GM13976 (cell line): ENCODE results near the gene NEIL1.

Source experiments
- DNase-seq: peaks from one replicate; pipeline ENCODE4 v3.0.0; 2012; ENCODE audit warnings: low spot score
- CTCF ChIP-seq: IDR thresholded peaks from 2 replicates; pipeline ENCODE4 v1.5.1; 2012; ENCODE audit warnings: borderline replicate concordance, mild to moderate bottlenecking; ENCODE audit not compliant: insufficient read depth; ENCODE audit errors: extremely low read depth, missing control alignments, control extremely low read depth
- in situ Hi-C: fragments of 300-500 bp; cut with MboI; formaldehyde crosslinking; loops from one replicate; pipeline ENCODE4 v1.12.0; 2022; ENCODE audit warnings: low sequenced_read_pairs, mixed read lengths, inconsistent platforms; ENCODE audit not compliant: unreplicated experiment

The NEIL1 gene

GRCh38 chr15:75353604-75354003 is 6.8 kb downstream of the NEIL1 start:
- in situ Hi-C loops, result loop anchor here (25.0 kb wide), 1 partner anchor 284 kb away; the partner anchor contains the start of genes IMP3, SNUPN and SNX33
- TF ChIP-seq CTCF, result no peak
- no peak for DNase-seq

GRCh38 chr15:75354454-75354853 is 7.6 kb downstream of the NEIL1 start:
- in situ Hi-C loops, result loop anchor here (25.0 kb wide), 1 partner anchor 283 kb away; the partner anchor contains the start of genes IMP3, SNUPN and SNX33
- DNase-seq, result no peak
- TF ChIP-seq CTCF, result no peak

GRCh38 chr15:75355369-75355768 is 8.5 kb downstream of the NEIL1 start:
- TF ChIP-seq CTCF, result no peak
- in situ Hi-C loops, result loop anchor here (25.0 kb wide), 1 partner anchor 282 kb away; the partner anchor contains the start of genes IMP3, SNUPN and SNX33
- DNase-seq, result no peak

- DNase-seq, result no peak
- in situ Hi-C loops, result loop anchor here (25.0 kb wide), 1 partner anchor 281 kb away; the partner anchor contains the start of genes IMP3, SNUPN and SNX33
- no peak for TF ChIP-seq CTCF
These were observed 9.2 kb downstream of the NEIL1 start for GRCh38 chr15:75356006-75356405.

- DNase-seq, result no peak
- in situ Hi-C loops, result loop anchor here (25.0 kb wide), 1 partner anchor 281 kb away; the partner anchor contains the start of genes IMP3, SNUPN and SNX33
- TF ChIP-seq CTCF, result no peak
These were observed 9.7 kb downstream of the NEIL1 start for GRCh38 chr15:75356517-75356916.

GRCh38 chr15:75357976-75358673 is 11.3 kb downstream of the NEIL1 start:
- in situ Hi-C loops, result loop anchor here (25.0 kb wide), 1 partner anchor 279 kb away; the partner anchor contains the start of genes IMP3, SNUPN and SNX33
- DNase-seq, result no peak
- TF ChIP-seq CTCF, result no peak
